Tibial nerve (tissue), 3 donors: ENCODE results near the gene CYS1.

Source experiments
- CTCF ChIP-seq, 5 experiments: fragments of 200-600 bp in 3 of 5; fragments of 450-650 bp in 2 of 5; sonication (generic) in 3 of 5; IDR thresholded peaks; one replicate each; pipeline ENCODE4 v1.5.1; 2016 to 2019; ENCODE audit warnings: antibody characterized with exemption in 5 of 5, mild to moderate bottlenecking in 3 of 5, moderate library complexity in 2 of 5
- POLR2A ChIP-seq, 2 donors: fragments of 450-650 bp; IDR thresholded peaks; one replicate each; pipeline ENCODE4 v1.6.1; 2017; ENCODE audit warnings: antibody characterized with exemption in 2 of 2, mild to moderate bottlenecking in 2 of 2, moderate library complexity in 2 of 2

GRCh38 chr2:10030311-10030736 is 49.9 kb downstream of the CYS1 start:
- TF ChIP-seq CTCF (IDR thresholded peaks at IDR 0.05) (no peak), POLR2A (IDR thresholded peaks at IDR 0.05) (no peak)
